Measurements from ENCODE around the gene GNA12.
"Not testable (repeated sequence)": the region's sequence is repeated elsewhere in the genome, so short reads cannot be mapped to it uniquely, and the experiment has no call there.

The GNA12 gene

GRCh38 chr7:2708547-2709310 is 135.4 kb downstream of the GNA12 start:
- DNase-seq: no peak

- no peak for DNase-seq
Observed at GRCh38 chr7:2708041-2708440, 136.1 kb downstream of the GNA12 start.

- no peak for DNase-seq
Observed at GRCh38 chr7:2707481-2707880, 136.6 kb downstream of the GNA12 start.

- DNase-seq: no peak
Observed at GRCh38 chr7:2706685-2707126, 137.4 kb downstream of the GNA12 start.

GRCh38 chr7:2705371-2706096 is 138.6 kb downstream of the GNA12 start:
- DNase-seq: no peak

- no peak for DNase-seq
Observed at GRCh38 chr7:2702594-2702957, 141.5 kb downstream of the GNA12 start.

- no peak for DNase-seq
Observed at GRCh38 chr7:2701832-2702593, 142.1 kb downstream of the GNA12 start.

GRCh38 chr7:2701424-2701823 is 142.7 kb downstream of the GNA12 start:
- DNase-seq: no peak

GRCh38 chr7:2700141-2700850 is 143.8 kb downstream of the GNA12 start:
- no peak for DNase-seq

- no peak for DNase-seq
Observed at GRCh38 chr7:2699289-2699620, 144.9 kb downstream of the GNA12 start.

GRCh38 chr7:2698581-2699288 is 145.4 kb downstream of the GNA12 start:
- no peak for DNase-seq

- DNase-seq: not testable (repeated sequence)
Observed at GRCh38 chr7:2694122-2694436, 150.0 kb downstream of the GNA12 start.

- not testable (repeated sequence) for DNase-seq
Observed at GRCh38 chr7:2693420-2694121, 150.5 kb downstream of the GNA12 start.

- no peak for DNase-seq
Observed at GRCh38 chr7:2692543-2692942, 151.6 kb downstream of the GNA12 start.

- not testable (repeated sequence) for DNase-seq
Observed at GRCh38 chr7:2691932-2692439, 152.1 kb downstream of the GNA12 start.

GRCh38 chr7:2691011-2691707 is 152.9 kb downstream of the GNA12 start:
- no peak for DNase-seq

- peak; percentile 78 for DNase-seq
Observed at GRCh38 chr7:2689951-2690705, 154.0 kb downstream of the GNA12 start.

- DNase-seq: no peak
Observed at GRCh38 chr7:2689343-2689847, 154.7 kb downstream of the GNA12 start.

- DNase-seq: peak; percentile 36
Observed at GRCh38 chr7:2688409-2689342, 155.4 kb downstream of the GNA12 start.

Measured in EL (cell line).